ENCODE measurements around the gene PHC2. TPM values are rescaled to one million over a fixed set of nuclear protein-coding genes. Genes with fewer than 3 reads are reported as not detected.

Gene PHC2
- total and polyA plus RNA-seq, 9 of the 15 experiments (the other 6 are each of a cell fraction or from before 2014, with no cell fraction given), result 3.1 to 67.6 (median 34.6) TPM

DNA sequence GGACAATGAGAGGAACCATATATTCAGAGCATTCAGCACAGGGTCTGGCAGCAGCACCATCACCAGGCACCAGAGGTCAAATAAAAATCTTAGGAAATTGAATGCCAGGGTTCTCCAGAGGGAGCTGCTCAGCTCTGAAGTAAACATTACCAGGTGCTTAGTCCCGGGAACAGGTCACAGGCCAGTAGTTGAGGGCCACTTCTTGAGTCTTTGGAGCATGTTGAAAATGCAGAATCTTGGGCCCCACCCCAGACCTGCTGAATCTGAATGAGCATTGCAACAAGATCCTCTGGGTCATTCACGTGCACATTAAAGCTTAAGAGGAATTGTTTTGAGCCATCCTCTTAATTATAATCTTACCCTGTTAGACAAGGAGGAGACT is 33.8 kb downstream of the PHC2 start (continued):
- TF ChIP-seq PHF8 (IDR thresholded peaks at IDR 0.05; ENCODE audit: borderline replicate concordance, low read length), result no peak
- TF ChIP-seq ESRRB (CRISPR knock-in tag; IDR thresholded peaks at IDR 0.05; ENCODE audit: borderline replicate concordance), result no peak
- TF ChIP-seq HDGF (IDR thresholded peaks at IDR 0.05), result no peak
- no peak for TF ChIP-seq STAG1 (CRISPR knock-in tag; IDR thresholded peaks at IDR 0.05; ENCODE audit: borderline replicate concordance)
- no peak for TF ChIP-seq XRCC4 (IDR thresholded peaks at IDR 0.05; ENCODE audit: extremely low read depth, insufficient read depth, insufficient read length)
- TF ChIP-seq ZNF511 (CRISPR knock-in tag; IDR thresholded peaks at IDR 0.05), result no peak
- TF ChIP-seq FUS (optimal IDR thresholded peaks at IDR 0.05; ENCODE audit: low read depth, low read length), result no peak
- no peak for TF ChIP-seq FOS (IDR thresholded peaks at IDR 0.05; ENCODE audit: extremely low read depth, insufficient read length)
- no peak for TF ChIP-seq L3MBTL2 (IDR thresholded peaks at IDR 0.05)
- TF ChIP-seq ZKSCAN3 (CRISPR knock-in tag; IDR thresholded peaks at IDR 0.05), result no peak
- TF ChIP-seq ZNF277 (CRISPR knock-in tag; IDR thresholded peaks at IDR 0.05; ENCODE audit: borderline replicate concordance), result no peak
- TF ChIP-seq ZBTB40 (IDR thresholded peaks at IDR 0.05), result no peak
- no peak for TF ChIP-seq ZBTB40 (CRISPR knock-in tag; IDR thresholded peaks at IDR 0.05)
- no peak for TF ChIP-seq SLC30A9 (CRISPR knock-in tag; IDR thresholded peaks at IDR 0.05)
- no peak for TF ChIP-seq SIX5 (IDR thresholded peaks at IDR 0.05; ENCODE audit: borderline replicate concordance in 1 of 2, insufficient read depth in 1 of 2, low read depth in 1 of 2, low read length in 2 of 2)
- TF ChIP-seq SMARCB1 (IDR thresholded peaks at IDR 0.05; ENCODE audit: insufficient read length, low read depth), result no peak
- TF ChIP-seq RFX1 (IDR thresholded peaks at IDR 0.05), result no peak
- no peak for TF ChIP-seq ZNF79 (CRISPR knock-in tag; IDR thresholded peaks at IDR 0.05; ENCODE audit: low read depth)
- TF ChIP-seq NFE2 (IDR thresholded peaks at IDR 0.05; ENCODE audit: low read depth), result no peak
- TF ChIP-seq ETV5 (CRISPR knock-in tag; IDR thresholded peaks at IDR 0.05; ENCODE audit: low read depth), result no peak
- no peak for TF ChIP-seq TRIM24 (IDR thresholded peaks at IDR 0.05)

Data from K562 (cell line).